Sigmoid colon (tissue), 7 donors: ENCODE data around the gene EIF3A. TPM values are rescaled to one million over a fixed set of nuclear protein-coding genes. Genes with fewer than 3 reads are reported as not detected.
"Not testable (repeated sequence)": the region's sequence is repeated elsewhere in the genome, so short reads cannot be mapped to it uniquely, and the experiment has no call there.

Experiments used
- DNase-seq: peaks from one replicate; pipeline ENCODE4 v3.0.0-alpha.2; 2019
- H3K27ac ChIP-seq, 4 donors: fragments of 200-600 bp; sonication (generic); one replicate each; pipeline ENCODE4 v1.5.1; 2016 to 2019; ENCODE audit warnings: mild to moderate bottlenecking in 1 of 4
- H3K27me3 ChIP-seq, 3 donors: fragments of 200-600 bp; sonication (generic); one replicate each; pipeline ENCODE4 v1.5.1; 2019; ENCODE audit warnings: mild to moderate bottlenecking in 1 of 3
- H3K36me3 ChIP-seq, 4 donors: fragments of 200-600 bp; sonication (generic); one replicate each; pipeline ENCODE4 v1.5.1; 2016 to 2019
- H3K4me1 ChIP-seq, 4 donors: fragments of 200-600 bp; sonication (generic); one replicate each; pipeline ENCODE4 v1.5.1; 2017 to 2019
- H3K4me3 ChIP-seq, 4 donors: fragments of 200-600 bp; sonication (generic); one replicate each; pipeline ENCODE4 v1.5.1; 2017 to 2019; ENCODE audit warnings: mild to moderate bottlenecking in 2 of 4, moderate library complexity in 1 of 4
- H3K9me3 ChIP-seq, 4 donors: fragments of 200-600 bp in 3 of 4; sonication (generic) in 3 of 4; one replicate each; pipeline versions ENCODE4 v1.5.1 to v1.6.1; 2013 to 2019
- EP300 ChIP-seq, 4 donors: sonication (generic); formaldehyde crosslinking; IDR thresholded peaks; one replicate each; pipeline ENCODE4 v1.6.1; 2017; ENCODE audit warnings: antibody characterized with exemption in 4 of 4
- POLR2A ChIP-seq, 2 donors: fragments of 450-650 bp; IDR thresholded peaks; one replicate each; pipeline ENCODE4 v1.6.1; 2016; ENCODE audit warnings: antibody characterized with exemption in 2 of 2, mild to moderate bottlenecking in 2 of 2, moderate library complexity in 2 of 2
- POLR2AphosphoS5 ChIP-seq, 4 donors: sonication (generic); formaldehyde crosslinking; IDR thresholded peaks; one replicate each; pipeline ENCODE4 v1.6.1; 2017; ENCODE audit warnings: antibody characterized with exemption in 4 of 4
- WGBS, 2 donors: extraction: QIAGEN DNeasy Blood & Tissue Kit; methylation state at CpG; one replicate each; pipeline ENCODE4 v1.1.7; 2013; 5-methylcytosine and 5-hydroxymethylcytosine counted together
- intact Hi-C: fragments of 100-400 bp; cut with DNase I; formaldehyde crosslinking; loops from one replicate; pipeline ENCODE4 v1.15.1; 2023
- polyA plus RNA-seq, 3 donors: library from polyadenylated mRNA; stranded (reverse); fragments of 200-250 nt; gene quantifications; one replicate each; pipeline ENCODE4 v1.2.3, GENCODE V29; 2013
- total RNA-seq, 4 donors: library from RNA; depleted of rRNA; stranded (reverse); fragments of >200 nt; gene quantifications; one replicate each; pipeline ENCODE4 v1.1.0, GENCODE V29; 2016
- TF ChIP-seq, protein P1 (sequence below), 4 experiments: fragments of 450-650 bp in 3 of 4; fragments of 200-600 bp in 1 of 4; IDR thresholded peaks; one replicate each; pipeline ENCODE4 v1.5.1; 2016 to 2019; ENCODE audit warnings: antibody characterized with exemption in 4 of 4, mild to moderate bottlenecking in 3 of 4, moderate library complexity in 2 of 4
- donor health status: healthy with polysubstance abuse.
- donor health status: Bipolar disorder and iron deficiency.
- donor health status: healthy.

The EIF3A gene
- total and polyA plus RNA-seq, 7 donors, result 27.5 to 135 (median 98.4) TPM

DNA sequence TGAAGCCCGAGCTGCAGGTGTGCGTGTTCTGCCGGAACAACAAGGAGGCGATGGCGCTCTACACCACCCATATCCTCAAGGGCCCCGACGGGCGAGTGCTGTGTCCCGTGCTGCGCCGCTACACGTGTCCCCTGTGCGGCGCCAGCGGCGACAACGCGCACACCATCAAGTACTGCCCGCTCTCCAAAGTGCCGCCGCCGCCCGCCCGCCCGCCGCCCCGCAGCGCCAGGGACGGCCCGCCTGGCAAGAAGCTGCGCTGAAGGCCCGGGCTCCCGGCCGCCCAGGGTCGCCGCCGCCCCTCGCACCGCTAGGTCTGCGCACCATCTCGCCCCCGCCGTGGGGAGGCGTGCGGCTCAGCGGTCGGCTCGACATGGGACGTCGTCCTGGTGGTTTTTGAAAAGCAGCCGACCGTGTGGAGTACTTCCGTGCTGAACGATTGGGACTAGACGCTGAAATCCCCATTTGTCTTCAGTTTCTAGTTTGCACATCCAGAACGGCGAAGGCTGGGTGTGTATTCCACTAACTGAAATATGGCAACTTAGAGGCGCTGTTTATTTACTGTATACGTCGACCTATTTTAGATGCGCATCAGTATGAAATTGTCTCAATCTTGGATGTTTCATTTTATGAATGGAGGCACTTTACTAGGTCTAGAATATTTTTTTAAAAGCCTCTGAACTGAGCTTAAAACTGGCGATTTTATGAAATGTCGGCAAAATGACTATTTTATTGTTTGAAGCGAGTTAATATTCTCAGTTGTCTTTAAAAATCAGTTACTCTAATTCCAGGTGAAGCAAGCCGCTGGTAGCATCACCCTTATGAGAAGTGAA lies 50.0 kb downstream of the EIF3A start:
- no peaks in the 10 kb centered on the region for H3K27me3 ChIP-seq
- 4 to 6% methylated on average over 65 of the region's 65 CpGs for WGBS, 2 donors
- intact Hi-C loops, result loop anchor here (5.0 kb wide), 1 partner anchor 47 kb away; no protein-coding TSS in a partner anchor
- peaks cover 5 to 17% (median 9%) of the 10 kb centered on the region in 4 donors for H3K36me3 ChIP-seq
- H3K4me3 ChIP-seq, result peak overlapping the region; percentile 22 to 77 (median 69)
- DNase-seq, result no peak
- peaks cover 0 to 46% (median 40%) of the 10 kb centered on the region in 4 donors for H3K4me1 ChIP-seq
- no peak for TF ChIP-seq EP300 (IDR thresholded peaks at IDR 0.05)
- peak in 1 of 4 donors; percentile 47 for TF ChIP-seq POLR2AphosphoS5 (IDR thresholded peaks at IDR 0.05)
- H3K9me3 ChIP-seq, result no peaks in the 10 kb centered on the region
- peak overlapping the region; percentile 32 to 89 (median 78) for H3K27ac ChIP-seq

DNA sequence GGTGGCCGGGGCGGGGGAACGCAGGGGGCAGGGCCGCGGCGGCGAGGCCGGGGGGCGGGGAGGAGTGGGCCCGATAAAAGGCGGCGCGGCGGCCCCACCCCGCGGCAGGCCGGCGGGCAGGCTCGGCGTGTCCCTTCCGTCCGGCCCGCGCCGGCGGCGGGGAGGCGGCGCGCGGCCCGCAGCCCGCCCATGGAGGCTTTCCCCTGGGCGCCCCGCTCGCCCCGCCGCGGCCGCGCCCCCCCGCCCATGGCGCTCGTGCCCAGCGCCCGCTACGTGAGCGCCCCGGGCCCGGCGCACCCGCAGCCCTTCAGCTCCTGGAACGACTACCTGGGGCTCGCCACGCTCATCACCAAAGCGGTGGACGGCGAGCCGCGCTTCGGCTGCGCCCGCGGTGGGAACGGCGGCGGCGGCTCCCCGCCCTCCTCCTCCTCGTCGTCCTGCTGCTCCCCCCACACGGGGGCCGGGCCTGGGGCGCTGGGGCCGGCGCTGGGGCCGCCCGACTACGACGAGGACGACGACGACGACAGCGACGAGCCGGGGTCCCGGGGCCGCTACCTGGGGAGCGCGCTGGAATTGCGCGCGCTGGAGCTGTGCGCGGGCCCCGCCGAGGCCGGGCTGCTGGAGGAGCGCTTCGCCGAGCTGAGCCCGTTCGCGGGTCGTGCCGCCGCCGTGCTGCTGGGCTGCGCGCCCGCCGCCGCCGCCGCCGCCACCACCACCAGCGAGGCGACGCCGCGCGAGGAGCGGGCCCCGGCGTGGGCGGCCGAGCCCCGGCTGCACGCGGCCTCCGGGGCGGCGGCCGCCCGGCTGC lies 50.8 kb downstream of the EIF3A start, which contains the start of gene NANOS1:
Gene NANOS1 (plus strand): TSS at position 102 of the 808 bp plus-strand sequence. CDS start 88 bp downstream, at position 190.
- no peaks in the 10 kb centered on the region for H3K27me3 ChIP-seq
- intact Hi-C loops, result loop anchor here (5.0 kb wide), 3 partner anchors 47 to 463 kb away; no protein-coding TSS in a partner anchor
- TF ChIP-seq POLR2AphosphoS5 (IDR thresholded peaks at IDR 0.05) (peak in 1 of 4 donors; percentile 11), POLR2A (IDR thresholded peaks at IDR 0.05) (no peak)
- TF ChIP-seq, protein P1, sequence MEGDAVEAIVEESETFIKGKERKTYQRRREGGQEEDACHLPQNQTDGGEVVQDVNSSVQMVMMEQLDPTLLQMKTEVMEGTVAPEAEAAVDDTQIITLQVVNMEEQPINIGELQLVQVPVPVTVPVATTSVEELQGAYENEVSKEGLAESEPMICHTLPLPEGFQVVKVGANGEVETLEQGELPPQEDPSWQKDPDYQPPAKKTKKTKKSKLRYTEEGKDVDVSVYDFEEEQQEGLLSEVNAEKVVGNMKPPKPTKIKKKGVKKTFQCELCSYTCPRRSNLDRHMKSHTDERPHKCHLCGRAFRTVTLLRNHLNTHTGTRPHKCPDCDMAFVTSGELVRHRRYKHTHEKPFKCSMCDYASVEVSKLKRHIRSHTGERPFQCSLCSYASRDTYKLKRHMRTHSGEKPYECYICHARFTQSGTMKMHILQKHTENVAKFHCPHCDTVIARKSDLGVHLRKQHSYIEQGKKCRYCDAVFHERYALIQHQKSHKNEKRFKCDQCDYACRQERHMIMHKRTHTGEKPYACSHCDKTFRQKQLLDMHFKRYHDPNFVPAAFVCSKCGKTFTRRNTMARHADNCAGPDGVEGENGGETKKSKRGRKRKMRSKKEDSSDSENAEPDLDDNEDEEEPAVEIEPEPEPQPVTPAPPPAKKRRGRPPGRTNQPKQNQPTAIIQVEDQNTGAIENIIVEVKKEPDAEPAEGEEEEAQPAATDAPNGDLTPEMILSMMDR (IDR thresholded peaks at IDR 0.05), result no peak
- H3K4me1 ChIP-seq, result peaks cover 0 to 54% (median 48%) of the 10 kb centered on the region in 4 donors
- 1% methylated on average over 136 of the region's 136 CpGs for WGBS, 2 donors
- H3K9me3 ChIP-seq, result no peaks in the 10 kb centered on the region
- peaks cover 5 to 13% (median 9%) of the 10 kb centered on the region in 4 donors for H3K36me3 ChIP-seq
- H3K4me3 ChIP-seq, result peak within 1 kb of the TSS; percentile 34 to 77 (median 69)
- peak within 1 kb of the TSS; percentile 76 to 89 (median 82) for H3K27ac ChIP-seq
- DNase-seq, result no peak

DNA sequence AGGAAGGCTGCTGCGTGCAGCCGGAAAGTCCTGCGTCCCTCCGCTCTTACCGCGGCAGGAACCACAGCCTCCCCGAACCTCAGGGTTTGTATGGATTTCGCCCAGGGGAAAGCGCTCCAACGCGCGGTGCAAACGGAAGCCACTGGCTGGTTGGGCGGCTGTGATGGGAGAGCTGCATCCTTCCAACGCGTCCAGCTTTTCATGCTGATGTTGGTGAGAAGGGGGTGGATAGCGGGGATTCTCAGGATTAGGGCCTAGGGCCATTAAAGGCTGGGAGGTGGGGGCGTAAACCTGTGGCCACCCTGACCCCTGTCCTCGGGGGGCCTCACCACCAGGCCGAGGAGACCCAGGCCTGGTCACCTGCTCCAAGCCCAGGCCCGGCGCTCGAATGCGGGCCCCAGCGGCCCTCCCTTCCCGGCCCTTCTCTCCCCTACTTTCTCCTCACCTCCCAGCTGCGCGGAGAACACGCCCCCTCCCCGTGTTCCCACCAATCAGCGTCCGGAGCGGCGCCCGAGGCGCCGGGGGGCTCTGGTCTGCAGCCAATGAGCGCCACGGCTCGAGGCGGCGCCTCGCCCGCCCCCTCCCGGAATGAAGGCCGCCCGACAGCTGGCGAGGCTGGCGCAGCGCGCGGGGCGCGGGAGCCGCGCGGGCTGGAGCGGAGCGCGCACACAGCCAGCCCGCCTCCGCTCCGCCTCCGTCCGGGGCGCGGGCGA lies 51.6 kb downstream of the EIF3A start:
- H3K4me3 ChIP-seq, result peak overlapping the region; percentile 21 to 77 (median 69)
- no peaks in the 10 kb centered on the region for H3K27me3 ChIP-seq
- H3K36me3 ChIP-seq, result peaks cover 0 to 6% (median 2%) of the 10 kb centered on the region in 4 donors
- intact Hi-C loops, result loop anchor here (5.0 kb wide), 2 partner anchors 272 to 462 kb away; no protein-coding TSS in a partner anchor
- no peaks in the 10 kb centered on the region for H3K9me3 ChIP-seq
- DNase-seq, result peak; percentile 95
- TF ChIP-seq POLR2AphosphoS5 (IDR thresholded peaks at IDR 0.05) (peak in 3 of 4 donors; percentile 3 to 53 (median 10)), POLR2A (IDR thresholded peaks at IDR 0.05) (no peak), EP300 (IDR thresholded peaks at IDR 0.05) (no peak)
- TF ChIP-seq, protein P1 (IDR thresholded peaks at IDR 0.05), result no peak
- peaks cover 0 to 54% (median 50%) of the 10 kb centered on the region in 4 donors for H3K4me1 ChIP-seq
- 1 to 3% methylated on average over 68 of the region's 68 CpGs for WGBS, 2 donors
- H3K27ac ChIP-seq, result peak overlapping the region; percentile 76 to 89 (median 82)

GRCh38 chr10:119028445-119028899 lies 52.1 kb downstream of the EIF3A start:
- not testable (repeated sequence) for H3K9me3 ChIP-seq, DNase-seq, H3K36me3 ChIP-seq, H3K27me3 ChIP-seq
- Histone ChIP-seq H3K4me1 (peaks cover 0 to 55% (median 51%) of the 10 kb centered on the region in 4 donors), H3K27ac (peak overlapping the region; percentile 76 to 89 (median 82)), H3K4me3 (peak overlapping the region in 3 of 4 donors; percentile 64 to 77 (median 74))
- 45 to 55% methylated on average over 10 of the region's 10 CpGs for WGBS, 2 donors
- intact Hi-C loops, result loop anchor here (5.0 kb wide), 2 partner anchors 271 to 461 kb away; no protein-coding TSS in a partner anchor
